ENCODE results near the gene CDKAL1.

- TF ChIP-seq, protein P1, sequence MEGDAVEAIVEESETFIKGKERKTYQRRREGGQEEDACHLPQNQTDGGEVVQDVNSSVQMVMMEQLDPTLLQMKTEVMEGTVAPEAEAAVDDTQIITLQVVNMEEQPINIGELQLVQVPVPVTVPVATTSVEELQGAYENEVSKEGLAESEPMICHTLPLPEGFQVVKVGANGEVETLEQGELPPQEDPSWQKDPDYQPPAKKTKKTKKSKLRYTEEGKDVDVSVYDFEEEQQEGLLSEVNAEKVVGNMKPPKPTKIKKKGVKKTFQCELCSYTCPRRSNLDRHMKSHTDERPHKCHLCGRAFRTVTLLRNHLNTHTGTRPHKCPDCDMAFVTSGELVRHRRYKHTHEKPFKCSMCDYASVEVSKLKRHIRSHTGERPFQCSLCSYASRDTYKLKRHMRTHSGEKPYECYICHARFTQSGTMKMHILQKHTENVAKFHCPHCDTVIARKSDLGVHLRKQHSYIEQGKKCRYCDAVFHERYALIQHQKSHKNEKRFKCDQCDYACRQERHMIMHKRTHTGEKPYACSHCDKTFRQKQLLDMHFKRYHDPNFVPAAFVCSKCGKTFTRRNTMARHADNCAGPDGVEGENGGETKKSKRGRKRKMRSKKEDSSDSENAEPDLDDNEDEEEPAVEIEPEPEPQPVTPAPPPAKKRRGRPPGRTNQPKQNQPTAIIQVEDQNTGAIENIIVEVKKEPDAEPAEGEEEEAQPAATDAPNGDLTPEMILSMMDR (IDR thresholded peaks at IDR 0.05), result no peak
- no peak for TF ChIP-seq EZH2 (IDR thresholded peaks at IDR 0.05)
These were observed 563.9 kb downstream of the CDKAL1 start for GRCh38 chr6:21098134-21098533.

All from neural progenitor cell (in vitro differentiated cells).